Measurements from ENCODE around the gene EFHD1. TPM values are rescaled to one million over a fixed set of nuclear protein-coding genes. Genes with fewer than 3 reads are reported as not detected.

The EFHD1 gene
- total RNA-seq, 1 experiment from 2014 or later, result 73.5 TPM

GRCh38 chr2:232668805-232669444, 35.5 kb downstream of the EFHD1 start:
- Histone ChIP-seq H3K4me1 (ENCODE audit: control insufficient read depth, insufficient read depth, low read length) (peaks cover 14% of the 10 kb centered on the region), H3K36me3 (ENCODE audit: control insufficient read depth, insufficient read depth, low read length) (no peaks in the 10 kb centered on the region), H3K9me3 (ENCODE audit: control insufficient read depth, insufficient read depth, low read depth, low read length) (no peaks in the 10 kb centered on the region), H3K27ac (ENCODE audit: low read length) (no peak overlapping the region), H3K27me3 (ENCODE audit: control insufficient read depth, insufficient read depth, low read length) (no peaks in the 10 kb centered on the region), H3K4me3 (ENCODE audit: low read depth in 2 of 2, low read length in 2 of 2) (no peak overlapping the region)
- peak; percentile 87 for ATAC-seq
- intact Hi-C loops (cut with micrococcal nuclease; ENCODE audit: unreplicated experiment) (loop anchor here (1.0 kb wide), 1 partner anchor 63 kb away; no protein-coding TSS in a partner anchor), in situ Hi-C loops (cut with HindIII; ENCODE audit: low pct_unique_long_range_greater_than_20kb, low sequenced_read_pairs) (no loop called here)
- ChIA-PET POLR2A (no interaction called here), CTCF (interaction anchor here (0.7 to 1.4 kb wide), 3 partner anchors 36 to 69 kb away, joined by 3 to 8 read pairs (median 4); no protein-coding TSS in a partner anchor)
- no TSS peak for BruUV-seq (replicated peaks)
- DNase-seq (ENCODE audit: low read depth, low spot score), result no peak
- TF ChIP-seq REST (IDR thresholded peaks at IDR 0.05; ENCODE audit: insufficient read depth in 1 of 2, low read depth in 2 of 2, low read length in 1 of 2) (no peak), CTCF (IDR thresholded peaks at IDR 0.05) (peak; percentile 88)

GRCh38 chr2:232672588-232672987, 39.2 kb downstream of the EFHD1 start:
- no peak for TF ChIP-seq TCF7L2 (IDR thresholded peaks at IDR 0.05; ENCODE audit: low read depth, low read length)
- no peak for TF ChIP-seq REST (IDR thresholded peaks at IDR 0.05; ENCODE audit: insufficient read depth in 1 of 2, low read depth in 2 of 2, low read length in 1 of 2)
- no peak for TF ChIP-seq SIN3A (IDR thresholded peaks at IDR 0.05; ENCODE audit: borderline replicate concordance, insufficient read depth, low read depth, low read length)
- no peak for TF ChIP-seq CTCF (IDR thresholded peaks at IDR 0.05)
- TF ChIP-seq POLR2AphosphoS5 (IDR thresholded peaks at IDR 0.05; ENCODE audit: low read depth, low read length), result no peak
- ChIA-PET CTCF (no interaction called here), POLR2A (no interaction called here)

More at GRCh38 chr2:232672588-232672987, 39.2 kb downstream of the EFHD1 start:
- H3K36me3 ChIP-seq (ENCODE audit: control insufficient read depth, insufficient read depth, low read length), result no peaks in the 10 kb centered on the region
- no peak for ATAC-seq
- intact Hi-C loops (cut with micrococcal nuclease; ENCODE audit: unreplicated experiment) (no loop called here), in situ Hi-C loops (cut with HindIII; ENCODE audit: low pct_unique_long_range_greater_than_20kb, low sequenced_read_pairs) (no loop called here)
- peaks cover 10% of the 10 kb centered on the region for H3K4me1 ChIP-seq (ENCODE audit: control insufficient read depth, insufficient read depth, low read length)
- H3K9me3 ChIP-seq (ENCODE audit: control insufficient read depth, insufficient read depth, low read depth, low read length), result no peaks in the 10 kb centered on the region
- no peak overlapping the region for H3K4me3 ChIP-seq (ENCODE audit: low read depth in 2 of 2, low read length in 2 of 2)
- no peak for DNase-seq (ENCODE audit: low read depth, low spot score)
- H3K27me3 ChIP-seq (ENCODE audit: control insufficient read depth, insufficient read depth, low read length), result no peaks in the 10 kb centered on the region
- BruUV-seq (replicated peaks), result no TSS peak
- H3K27ac ChIP-seq (ENCODE audit: low read length), result no peak overlapping the region; the same call in 1 of the 2 replicates

Measured in Panc1 (cell line).